Measurements from ENCODE around the gene TTLL4. TPM values are rescaled to one million over a fixed set of nuclear protein-coding genes. Genes with fewer than 3 reads are reported as not detected.

The TTLL4 gene
- total and polyA plus RNA-seq, 9 donors, result 9.7 to 25.5 (median 20.7) TPM

GRCh38 chr2:218736531-218736930 lies 25.9 kb downstream of the TTLL4 start:
- Histone ChIP-seq H3K27ac (ENCODE audit: low read length) (no peak overlapping the region), H3K9me3 (replicated peaks; ENCODE audit: control insufficient read depth, low read depth, low read length) (no peaks in the 10 kb centered on the region), H3K4me3 (ENCODE audit: low read length) (no peak overlapping the region), H3K4me1 (ENCODE audit: control insufficient read depth, insufficient read depth, low read length) (no peaks in the 10 kb centered on the region), H3K36me3 (ENCODE audit: control insufficient read depth, insufficient read depth, low read length) (peaks cover 36% of the 10 kb centered on the region), H3K27me3 (ENCODE audit: control insufficient read depth, insufficient read depth, low read length) (no peaks in the 10 kb centered on the region)
- DNase-seq, result peak; percentile 24
- WGBS (ENCODE audit: insufficient coverage), result 33% methylated on average over 1 of the region's 2 CpGs

GRCh38 chr2:218743068-218743467 lies 32.4 kb downstream of the TTLL4 start:
- 79% methylated on average over 2 of the region's 6 CpGs for WGBS (ENCODE audit: insufficient coverage)
- no peaks in the 10 kb centered on the region for H3K27me3 ChIP-seq (ENCODE audit: control insufficient read depth, insufficient read depth, low read length)
- H3K27ac ChIP-seq (ENCODE audit: low read length), result no peak overlapping the region
- no peaks in the 10 kb centered on the region for H3K9me3 ChIP-seq (replicated peaks; ENCODE audit: control insufficient read depth, low read depth, low read length)
- peaks cover 60% of the 10 kb centered on the region for H3K36me3 ChIP-seq (ENCODE audit: control insufficient read depth, insufficient read depth, low read length)
- peaks cover 14% of the 10 kb centered on the region for H3K4me1 ChIP-seq (ENCODE audit: control insufficient read depth, insufficient read depth, low read length)
- no peak overlapping the region for H3K4me3 ChIP-seq (ENCODE audit: low read length)
- no peak for DNase-seq

- no peak for DNase-seq
- WGBS (ENCODE audit: insufficient coverage), result 90% methylated on average over 2 of the region's 3 CpGs
- no peaks in the 10 kb centered on the region for H3K9me3 ChIP-seq (replicated peaks; ENCODE audit: control insufficient read depth, low read depth, low read length)
- H3K27me3 ChIP-seq (ENCODE audit: control insufficient read depth, insufficient read depth, low read length), result no peaks in the 10 kb centered on the region
- H3K27ac ChIP-seq (ENCODE audit: low read length), result no peak overlapping the region
- H3K4me3 ChIP-seq (ENCODE audit: low read length), result no peak overlapping the region
- peaks cover 59% of the 10 kb centered on the region for H3K36me3 ChIP-seq (ENCODE audit: control insufficient read depth, insufficient read depth, low read length)
- H3K4me1 ChIP-seq (ENCODE audit: control insufficient read depth, insufficient read depth, low read length), result peaks cover 14% of the 10 kb centered on the region
Observed at GRCh38 chr2:218744615-218745014, 34.0 kb downstream of the TTLL4 start.

GRCh38 chr2:218745160-218745558 lies 34.5 kb downstream of the TTLL4 start:
- Histone ChIP-seq H3K9me3 (replicated peaks; ENCODE audit: control insufficient read depth, low read depth, low read length) (no peaks in the 10 kb centered on the region), H3K36me3 (ENCODE audit: control insufficient read depth, insufficient read depth, low read length) (peaks cover 59% of the 10 kb centered on the region), H3K27me3 (ENCODE audit: control insufficient read depth, insufficient read depth, low read length) (no peaks in the 10 kb centered on the region), H3K4me1 (ENCODE audit: control insufficient read depth, insufficient read depth, low read length) (peaks cover 14% of the 10 kb centered on the region), H3K27ac (ENCODE audit: low read length) (peak overlapping the region; percentile 62), H3K4me3 (ENCODE audit: low read length) (no peak overlapping the region)
- WGBS (ENCODE audit: insufficient coverage), result 41% methylated on average over 2 of the region's 5 CpGs
- DNase-seq, result peak; percentile 17

- Histone ChIP-seq H3K27ac (ENCODE audit: low read length) (peak overlapping the region; percentile 62), H3K4me3 (ENCODE audit: low read length) (no peak overlapping the region), H3K36me3 (ENCODE audit: control insufficient read depth, insufficient read depth, low read length) (peaks cover 59% of the 10 kb centered on the region), H3K27me3 (ENCODE audit: control insufficient read depth, insufficient read depth, low read length) (no peaks in the 10 kb centered on the region), H3K9me3 (replicated peaks; ENCODE audit: control insufficient read depth, low read depth, low read length) (no peaks in the 10 kb centered on the region), H3K4me1 (ENCODE audit: control insufficient read depth, insufficient read depth, low read length) (peaks cover 14% of the 10 kb centered on the region)
- 60% methylated on average over 7 of the region's 10 CpGs for WGBS (ENCODE audit: insufficient coverage)
- peak; percentile 91 for DNase-seq
Observed at GRCh38 chr2:218745559-218746469, 35.2 kb downstream of the TTLL4 start.

GRCh38 chr2:218746470-218746795 lies 35.8 kb downstream of the TTLL4 start:
- H3K27me3 ChIP-seq (ENCODE audit: control insufficient read depth, insufficient read depth, low read length), result no peaks in the 10 kb centered on the region
- H3K9me3 ChIP-seq (replicated peaks; ENCODE audit: control insufficient read depth, low read depth, low read length), result no peaks in the 10 kb centered on the region
- peaks cover 63% of the 10 kb centered on the region for H3K36me3 ChIP-seq (ENCODE audit: control insufficient read depth, insufficient read depth, low read length)
- H3K27ac ChIP-seq (ENCODE audit: low read length), result peak overlapping the region; percentile 62
- peak; percentile 37 for DNase-seq
- no CpG with 5 or more reads among the region's 1 CpG for WGBS (ENCODE audit: insufficient coverage)
- peaks cover 14% of the 10 kb centered on the region for H3K4me1 ChIP-seq (ENCODE audit: control insufficient read depth, insufficient read depth, low read length)
- H3K4me3 ChIP-seq (ENCODE audit: low read length), result no peak overlapping the region

- WGBS (ENCODE audit: insufficient coverage), result 79% methylated on average over 4 of the region's 10 CpGs
- H3K4me3 ChIP-seq (ENCODE audit: low read length), result no peak overlapping the region
- peaks cover 66% of the 10 kb centered on the region for H3K36me3 ChIP-seq (ENCODE audit: control insufficient read depth, insufficient read depth, low read length)
- no peak for DNase-seq
- H3K27ac ChIP-seq (ENCODE audit: low read length), result no peak overlapping the region
- peaks cover 14% of the 10 kb centered on the region for H3K4me1 ChIP-seq (ENCODE audit: control insufficient read depth, insufficient read depth, low read length)
- H3K27me3 ChIP-seq (ENCODE audit: control insufficient read depth, insufficient read depth, low read length), result no peaks in the 10 kb centered on the region
- H3K9me3 ChIP-seq (replicated peaks; ENCODE audit: control insufficient read depth, low read depth, low read length), result no peaks in the 10 kb centered on the region
Observed at GRCh38 chr2:218746960-218747359, 36.3 kb downstream of the TTLL4 start.

GRCh38 chr2:218748741-218749441 lies 38.3 kb downstream of the TTLL4 start:
- Histone ChIP-seq H3K4me1 (ENCODE audit: control insufficient read depth, insufficient read depth, low read length) (peaks cover 14% of the 10 kb centered on the region), H3K27me3 (ENCODE audit: control insufficient read depth, insufficient read depth, low read length) (no peaks in the 10 kb centered on the region), H3K4me3 (ENCODE audit: low read length) (no peak overlapping the region), H3K27ac (ENCODE audit: low read length) (no peak overlapping the region), H3K36me3 (ENCODE audit: control insufficient read depth, insufficient read depth, low read length) (peaks cover 83% of the 10 kb centered on the region), H3K9me3 (replicated peaks; ENCODE audit: control insufficient read depth, low read depth, low read length) (no peaks in the 10 kb centered on the region)
- no peak for DNase-seq
- WGBS (ENCODE audit: insufficient coverage), result 94% methylated on average over 3 of the region's 8 CpGs

- no peak overlapping the region for H3K4me3 ChIP-seq (ENCODE audit: low read length)
- WGBS (ENCODE audit: insufficient coverage), result 67% methylated on average over 1 of the region's 3 CpGs
- no peaks in the 10 kb centered on the region for H3K4me1 ChIP-seq (ENCODE audit: control insufficient read depth, insufficient read depth, low read length)
- H3K27ac ChIP-seq (ENCODE audit: low read length), result no peak overlapping the region
- DNase-seq, result no peak
- no peaks in the 10 kb centered on the region for H3K9me3 ChIP-seq (replicated peaks; ENCODE audit: control insufficient read depth, low read depth, low read length)
- peaks cover 62% of the 10 kb centered on the region for H3K36me3 ChIP-seq (ENCODE audit: control insufficient read depth, insufficient read depth, low read length)
- no peaks in the 10 kb centered on the region for H3K27me3 ChIP-seq (ENCODE audit: control insufficient read depth, insufficient read depth, low read length)
Observed at GRCh38 chr2:218754201-218754600, 43.6 kb downstream of the TTLL4 start.

- Histone ChIP-seq H3K4me1 (ENCODE audit: control insufficient read depth, insufficient read depth, low read length) (no peaks in the 10 kb centered on the region), H3K36me3 (ENCODE audit: control insufficient read depth, insufficient read depth, low read length) (peaks cover 58% of the 10 kb centered on the region), H3K4me3 (ENCODE audit: low read length) (no peak overlapping the region), H3K27ac (ENCODE audit: low read length) (no peak overlapping the region), H3K27me3 (ENCODE audit: control insufficient read depth, insufficient read depth, low read length) (no peaks in the 10 kb centered on the region), H3K9me3 (replicated peaks; ENCODE audit: control insufficient read depth, low read depth, low read length) (no peaks in the 10 kb centered on the region)
- WGBS (ENCODE audit: insufficient coverage), result 92% methylated on average over 5 of the region's 7 CpGs
- no peak for DNase-seq
Observed at GRCh38 chr2:218754781-218755180, 44.1 kb downstream of the TTLL4 start.

All from muscle of leg (tissue), 11 donors.